Measurements from ENCODE around the gene CCNDBP1.

The CCNDBP1 gene

GRCh38 chr15:43243020-43243645 lies 57.9 kb downstream of the CCNDBP1 start:
- no peak for FAIRE-seq
- no peak for DNase-seq (ENCODE audit: low spot score)

- FAIRE-seq (no peak), DNase-seq (ENCODE audit: low spot score) (no peak)
Measured at GRCh38 chr15:43244092-43244491, 58.9 kb downstream of the CCNDBP1 start.

DNA sequence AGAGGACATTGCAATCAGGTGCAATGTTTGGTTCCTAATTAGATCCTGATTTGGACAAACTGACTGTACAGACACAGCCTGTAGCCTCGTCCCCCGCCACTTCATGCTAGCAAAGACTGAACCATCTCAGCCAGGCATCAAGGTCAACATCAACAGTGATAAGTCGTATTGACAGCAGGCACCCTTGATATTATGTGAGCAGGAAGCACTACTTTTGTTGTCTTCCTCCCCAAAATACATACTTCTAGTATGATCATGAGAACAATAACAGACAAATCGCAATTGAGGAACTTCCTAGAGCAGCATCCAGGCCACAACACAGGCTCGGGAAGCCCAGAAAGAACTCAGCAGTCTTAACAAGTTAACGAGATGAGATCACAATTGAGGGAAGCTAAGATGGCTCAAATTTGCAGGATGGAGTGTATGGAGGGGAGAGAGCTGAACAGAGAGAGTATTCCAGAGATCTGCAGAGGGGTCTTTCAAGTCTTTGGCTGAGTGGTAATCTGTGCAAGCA lies 61.1 kb downstream of the CCNDBP1 start:
- FAIRE-seq (no peak), DNase-seq (ENCODE audit: low spot score) (no peak)
